ENCODE results near the gene SURF4.

DNA sequence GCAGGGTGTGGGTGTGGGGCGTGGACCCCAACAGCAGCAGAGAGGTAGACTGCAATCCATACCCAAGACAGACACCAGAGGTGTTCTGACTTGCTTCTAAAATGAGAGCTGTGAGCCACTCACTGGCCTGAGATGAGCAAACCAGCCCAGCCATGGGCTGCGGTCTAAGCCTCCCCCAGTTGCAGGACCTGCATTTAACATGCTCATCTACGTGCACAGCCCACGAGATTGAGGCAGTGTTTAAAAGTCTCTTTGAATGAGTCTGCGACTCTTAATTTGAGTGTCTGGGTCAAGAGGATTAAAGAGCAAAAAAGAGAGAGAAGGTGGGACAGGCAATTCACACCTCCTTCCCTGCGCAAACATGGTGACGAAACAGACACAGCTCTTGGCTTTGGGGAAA, 5.9 kb downstream of the SURF4 start:
- no peak for TF ChIP-seq EZH2 (IDR thresholded peaks at IDR 0.05; ENCODE audit: borderline replicate concordance, low read depth, low read length, poor library complexity, severe bottlenecking)
- TF ChIP-seq, protein P1, sequence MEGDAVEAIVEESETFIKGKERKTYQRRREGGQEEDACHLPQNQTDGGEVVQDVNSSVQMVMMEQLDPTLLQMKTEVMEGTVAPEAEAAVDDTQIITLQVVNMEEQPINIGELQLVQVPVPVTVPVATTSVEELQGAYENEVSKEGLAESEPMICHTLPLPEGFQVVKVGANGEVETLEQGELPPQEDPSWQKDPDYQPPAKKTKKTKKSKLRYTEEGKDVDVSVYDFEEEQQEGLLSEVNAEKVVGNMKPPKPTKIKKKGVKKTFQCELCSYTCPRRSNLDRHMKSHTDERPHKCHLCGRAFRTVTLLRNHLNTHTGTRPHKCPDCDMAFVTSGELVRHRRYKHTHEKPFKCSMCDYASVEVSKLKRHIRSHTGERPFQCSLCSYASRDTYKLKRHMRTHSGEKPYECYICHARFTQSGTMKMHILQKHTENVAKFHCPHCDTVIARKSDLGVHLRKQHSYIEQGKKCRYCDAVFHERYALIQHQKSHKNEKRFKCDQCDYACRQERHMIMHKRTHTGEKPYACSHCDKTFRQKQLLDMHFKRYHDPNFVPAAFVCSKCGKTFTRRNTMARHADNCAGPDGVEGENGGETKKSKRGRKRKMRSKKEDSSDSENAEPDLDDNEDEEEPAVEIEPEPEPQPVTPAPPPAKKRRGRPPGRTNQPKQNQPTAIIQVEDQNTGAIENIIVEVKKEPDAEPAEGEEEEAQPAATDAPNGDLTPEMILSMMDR (conservative IDR thresholded peaks at IDR 0.05; ENCODE audit: low read depth, low read length): no peak

Measured in A673 (cell line).